ENCODE data around the gene FAM114A2.

DNA sequence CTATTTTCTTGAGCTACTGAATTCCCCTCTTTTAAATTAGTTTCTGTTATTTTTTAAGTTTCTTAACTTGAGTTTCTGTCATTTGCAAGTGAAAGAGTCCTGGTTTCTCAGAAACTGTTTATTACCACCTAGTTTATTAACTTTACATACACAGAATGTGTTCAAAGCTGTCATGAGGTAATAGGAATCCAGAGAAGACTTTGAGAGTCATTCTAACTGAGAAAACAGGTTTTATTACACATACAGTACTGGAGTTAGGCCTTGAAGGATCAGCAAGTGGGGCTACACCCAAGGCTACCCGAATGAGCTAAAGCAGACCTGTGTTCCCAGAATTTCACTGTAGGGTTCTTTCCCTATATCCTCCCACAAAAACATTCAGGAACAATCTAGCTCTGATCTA is 33.1 kb downstream of the FAM114A2 start:
- TF ChIP-seq, protein P1, sequence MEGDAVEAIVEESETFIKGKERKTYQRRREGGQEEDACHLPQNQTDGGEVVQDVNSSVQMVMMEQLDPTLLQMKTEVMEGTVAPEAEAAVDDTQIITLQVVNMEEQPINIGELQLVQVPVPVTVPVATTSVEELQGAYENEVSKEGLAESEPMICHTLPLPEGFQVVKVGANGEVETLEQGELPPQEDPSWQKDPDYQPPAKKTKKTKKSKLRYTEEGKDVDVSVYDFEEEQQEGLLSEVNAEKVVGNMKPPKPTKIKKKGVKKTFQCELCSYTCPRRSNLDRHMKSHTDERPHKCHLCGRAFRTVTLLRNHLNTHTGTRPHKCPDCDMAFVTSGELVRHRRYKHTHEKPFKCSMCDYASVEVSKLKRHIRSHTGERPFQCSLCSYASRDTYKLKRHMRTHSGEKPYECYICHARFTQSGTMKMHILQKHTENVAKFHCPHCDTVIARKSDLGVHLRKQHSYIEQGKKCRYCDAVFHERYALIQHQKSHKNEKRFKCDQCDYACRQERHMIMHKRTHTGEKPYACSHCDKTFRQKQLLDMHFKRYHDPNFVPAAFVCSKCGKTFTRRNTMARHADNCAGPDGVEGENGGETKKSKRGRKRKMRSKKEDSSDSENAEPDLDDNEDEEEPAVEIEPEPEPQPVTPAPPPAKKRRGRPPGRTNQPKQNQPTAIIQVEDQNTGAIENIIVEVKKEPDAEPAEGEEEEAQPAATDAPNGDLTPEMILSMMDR (conservative IDR thresholded peaks at IDR 0.05 in 1 of 2, IDR thresholded peaks at IDR 0.05 in 1 of 2; ENCODE audit: low read depth in 1 of 2, low read length in 2 of 2) = no peak
- TF ChIP-seq EZH2 (IDR thresholded peaks at IDR 0.05; ENCODE audit: low read length, missing control alignments) = no peak

Data from fibroblast of lung (primary cell).